Glutamatergic neuron (in vitro differentiated cells): Measurements from ENCODE around the gene RAB8B. TPM values are rescaled to one million over a fixed set of nuclear protein-coding genes. Genes with fewer than 3 reads are reported as not detected.

Experiments
- DNase-seq: peaks from one replicate; pipeline ENCODE4 v3.0.0; 2022
- H3K27ac Mint-ChIP-seq: one replicate; pipeline ENCODE4 v1.8.0; 2020; ENCODE audit warnings: mild to moderate bottlenecking, mixed read lengths, inconsistent platforms; ENCODE audit not compliant: unreplicated experiment
- H3K27me3 Mint-ChIP-seq: one replicate; pipeline ENCODE4 v1.8.0; 2020; ENCODE audit warnings: mild to moderate bottlenecking, moderate library complexity, mixed read lengths, inconsistent platforms; ENCODE audit not compliant: unreplicated experiment
- H3K36me3 Mint-ChIP-seq: one replicate; pipeline ENCODE4 v1.8.0; 2020; ENCODE audit warnings: mild to moderate bottlenecking, mixed read lengths, inconsistent platforms; ENCODE audit not compliant: unreplicated experiment
- H3K4me1 Mint-ChIP-seq: one replicate; pipeline ENCODE4 v1.8.0; 2020; ENCODE audit warnings: mild to moderate bottlenecking, low read depth, mixed read lengths, inconsistent platforms; ENCODE audit not compliant: unreplicated experiment
- H3K4me3 Mint-ChIP-seq: one replicate; pipeline ENCODE4 v1.8.0; 2020; ENCODE audit warnings: mild to moderate bottlenecking, mixed read lengths, inconsistent platforms; ENCODE audit not compliant: unreplicated experiment
- H3K9me3 Mint-ChIP-seq: one replicate; pipeline ENCODE4 v1.8.0; 2020; ENCODE audit warnings: mild to moderate bottlenecking, moderate library complexity, mixed read lengths, inconsistent platforms; ENCODE audit not compliant: unreplicated experiment
- CTCF ChIP-seq: fragments of 200-600 bp; sonication (generic); IDR thresholded peaks from one replicate; pipeline ENCODE4 v1.5.0; 2021; ENCODE audit not compliant: partially characterized antibody, unreplicated experiment
- long read RNA-seq: library from polyadenylated mRNA; unstranded; transcript quantifications from one replicate; pipeline ENCODE4 v2.0.0, GENCODE V29; 2020; ENCODE audit not compliant: unreplicated experiment
- total RNA-seq: library from RNA; stranded (reverse); fragmentation: NEBNext Ultra II Directional; extraction: Animal tissue kit (Norgen Biotek cat#: 25700); gene quantifications from one replicate; pipeline ENCODE4 v1.2.1, GENCODE V29; 2021; ENCODE audit not compliant: unreplicated experiment

The RAB8B gene
- total RNA-seq: 70.4 TPM
- long read RNA-seq, full-length matches to known transcripts: 9 of 11 reads
- long read RNA-seq, partial matches to known transcripts: 0 of 11 reads
- long read RNA-seq, other reads (novel, unspliced or antisense): 2 of 11 reads

- peak; percentile 100 for DNase-seq
- Mint-ChIP-seq H3K9me3 (no peaks in the 10 kb centered on the region), H3K36me3 (no peaks in the 10 kb centered on the region), H3K4me1 (peaks cover 36% of the 10 kb centered on the region), H3K4me3 (peak within 1 kb of the TSS; percentile 94), H3K27me3 (peaks cover 7% of the 10 kb centered on the region), H3K27ac (peak within 1 kb of the TSS; percentile 94)
- no peak for TF ChIP-seq CTCF
These were observed at the start of gene RAB8B for GRCh38 chr15:63188926-63189871. RAB8B (plus strand) TSS chr15:63189606; CDS start chr15:63189625, 19 bp downstream.

- Mint-ChIP-seq H3K27me3 (no peaks in the 10 kb centered on the region), H3K9me3 (no peaks in the 10 kb centered on the region), H3K4me1 (peaks cover 4% of the 10 kb centered on the region), H3K27ac (no peak overlapping the region), H3K36me3 (peaks cover 9% of the 10 kb centered on the region), H3K4me3 (no peak overlapping the region)
- DNase-seq: no peak
- no peak for TF ChIP-seq CTCF
These were observed 48.5 kb upstream of the RAB8B start for GRCh38 chr15:63140936-63141335.

- Mint-ChIP-seq H3K4me3 (no peak overlapping the region), H3K9me3 (no peaks in the 10 kb centered on the region), H3K4me1 (peaks cover 4% of the 10 kb centered on the region), H3K36me3 (peaks cover 9% of the 10 kb centered on the region), H3K27me3 (no peaks in the 10 kb centered on the region), H3K27ac (no peak overlapping the region)
- no peak for TF ChIP-seq CTCF
- DNase-seq: no peak
These were observed 44.0 kb upstream of the RAB8B start for GRCh38 chr15:63145426-63145825.

GRCh38 chr15:63146684-63147083 is 42.7 kb upstream of the RAB8B start:
- no peak overlapping the region for H3K4me3 Mint-ChIP-seq
- no peak for DNase-seq
- no peak overlapping the region for H3K27ac Mint-ChIP-seq
- H3K4me1 Mint-ChIP-seq: no peaks in the 10 kb centered on the region
- H3K36me3 Mint-ChIP-seq: peaks cover 9% of the 10 kb centered on the region
- H3K27me3 Mint-ChIP-seq: no peaks in the 10 kb centered on the region
- no peak for TF ChIP-seq CTCF
- H3K9me3 Mint-ChIP-seq: no peaks in the 10 kb centered on the region

- Mint-ChIP-seq H3K36me3 (no peaks in the 10 kb centered on the region), H3K4me1 (peaks cover 2% of the 10 kb centered on the region), H3K4me3 (no peak overlapping the region), H3K27me3 (peaks cover 3% of the 10 kb centered on the region), H3K9me3 (peaks cover 3% of the 10 kb centered on the region), H3K27ac (no peak overlapping the region)
- no peak for DNase-seq
- no peak for TF ChIP-seq CTCF
These were observed 37.7 kb upstream of the RAB8B start for GRCh38 chr15:63151665-63152064.
